Endothelial cell (in vitro differentiated cells): ENCODE data around the gene PDZD8. TPM values are rescaled to one million over a fixed set of nuclear protein-coding genes. Genes with fewer than 3 reads are reported as not detected.

Source experiments
- DNase-seq: peaks from one replicate; pipeline ENCODE4 v3.0.0; 2021; ENCODE audit warnings: low spot score
- H3K27ac Mint-ChIP-seq: one replicate; pipeline ENCODE4 v1.8.0; 2021; ENCODE audit warnings: mixed read lengths, inconsistent platforms; ENCODE audit not compliant: unreplicated experiment
- H3K27me3 Mint-ChIP-seq: one replicate; pipeline ENCODE4 v1.8.0; 2021; ENCODE audit warnings: mild to moderate bottlenecking, moderate library complexity, mixed read lengths, inconsistent platforms; ENCODE audit not compliant: unreplicated experiment
- H3K36me3 Mint-ChIP-seq: one replicate; pipeline ENCODE4 v1.8.0; 2021; ENCODE audit warnings: mild to moderate bottlenecking, low read depth, mixed read lengths, inconsistent platforms; ENCODE audit not compliant: unreplicated experiment
- H3K4me1 Mint-ChIP-seq: one replicate; pipeline ENCODE4 v1.8.0; 2021; ENCODE audit warnings: mild to moderate bottlenecking, mixed read lengths, inconsistent platforms; ENCODE audit not compliant: unreplicated experiment
- H3K4me3 Mint-ChIP-seq: one replicate; pipeline ENCODE4 v1.8.0; 2021; ENCODE audit warnings: mild to moderate bottlenecking, mixed read lengths, inconsistent platforms; ENCODE audit not compliant: unreplicated experiment
- H3K9me3 Mint-ChIP-seq: one replicate; pipeline ENCODE4 v1.8.0; 2021; ENCODE audit warnings: mixed read lengths, inconsistent platforms; ENCODE audit not compliant: unreplicated experiment
- total RNA-seq: library from RNA; stranded (reverse); fragmentation: NEBNext Ultra II Directional; extraction: Animal tissue kit (Norgen Biotek cat#: 25700); gene quantifications from one replicate; pipeline ENCODE4 v1.2.1, GENCODE V29; 2021; ENCODE audit not compliant: unreplicated experiment
- TF ChIP-seq, protein P1 (sequence below): fragments of 200-600 bp; sonication (generic); IDR thresholded peaks from one replicate; pipeline ENCODE4 v1.5.0; 2021; ENCODE audit warnings: antibody characterized with exemption; ENCODE audit not compliant: unreplicated experiment

Gene PDZD8
- total RNA-seq, 1 donor from 2014 or later = 25.6 TPM

DNA sequence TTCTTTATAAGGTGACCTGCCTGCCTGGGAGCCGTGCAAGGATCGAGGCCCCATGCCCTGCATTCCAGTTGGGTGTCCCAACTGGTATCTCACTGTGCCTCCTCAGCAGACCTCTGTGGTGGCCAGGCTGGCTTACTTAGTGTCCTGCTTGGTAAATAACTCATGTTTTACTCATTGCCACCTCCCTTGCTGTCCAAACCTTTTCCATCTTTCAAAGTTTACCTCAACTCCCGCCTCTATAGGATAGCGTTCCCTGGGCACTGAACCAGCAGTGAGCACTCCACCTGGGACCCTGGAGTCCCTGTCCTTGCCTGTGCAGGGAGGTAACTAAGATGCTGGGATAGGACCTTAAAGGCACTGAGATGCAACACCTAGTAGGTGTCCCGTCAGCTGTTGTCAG is 100.7 kb downstream of the PDZD8 start:
- Mint-ChIP-seq H3K27ac (no peak overlapping the region), H3K4me1 (peaks cover 3% of the 10 kb centered on the region), H3K36me3 (no peaks in the 10 kb centered on the region), H3K27me3 (no peaks in the 10 kb centered on the region), H3K4me3 (no peak overlapping the region), H3K9me3 (no peaks in the 10 kb centered on the region)
- TF ChIP-seq, protein P1, sequence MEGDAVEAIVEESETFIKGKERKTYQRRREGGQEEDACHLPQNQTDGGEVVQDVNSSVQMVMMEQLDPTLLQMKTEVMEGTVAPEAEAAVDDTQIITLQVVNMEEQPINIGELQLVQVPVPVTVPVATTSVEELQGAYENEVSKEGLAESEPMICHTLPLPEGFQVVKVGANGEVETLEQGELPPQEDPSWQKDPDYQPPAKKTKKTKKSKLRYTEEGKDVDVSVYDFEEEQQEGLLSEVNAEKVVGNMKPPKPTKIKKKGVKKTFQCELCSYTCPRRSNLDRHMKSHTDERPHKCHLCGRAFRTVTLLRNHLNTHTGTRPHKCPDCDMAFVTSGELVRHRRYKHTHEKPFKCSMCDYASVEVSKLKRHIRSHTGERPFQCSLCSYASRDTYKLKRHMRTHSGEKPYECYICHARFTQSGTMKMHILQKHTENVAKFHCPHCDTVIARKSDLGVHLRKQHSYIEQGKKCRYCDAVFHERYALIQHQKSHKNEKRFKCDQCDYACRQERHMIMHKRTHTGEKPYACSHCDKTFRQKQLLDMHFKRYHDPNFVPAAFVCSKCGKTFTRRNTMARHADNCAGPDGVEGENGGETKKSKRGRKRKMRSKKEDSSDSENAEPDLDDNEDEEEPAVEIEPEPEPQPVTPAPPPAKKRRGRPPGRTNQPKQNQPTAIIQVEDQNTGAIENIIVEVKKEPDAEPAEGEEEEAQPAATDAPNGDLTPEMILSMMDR = no peak
- DNase-seq = no peak

DNA sequence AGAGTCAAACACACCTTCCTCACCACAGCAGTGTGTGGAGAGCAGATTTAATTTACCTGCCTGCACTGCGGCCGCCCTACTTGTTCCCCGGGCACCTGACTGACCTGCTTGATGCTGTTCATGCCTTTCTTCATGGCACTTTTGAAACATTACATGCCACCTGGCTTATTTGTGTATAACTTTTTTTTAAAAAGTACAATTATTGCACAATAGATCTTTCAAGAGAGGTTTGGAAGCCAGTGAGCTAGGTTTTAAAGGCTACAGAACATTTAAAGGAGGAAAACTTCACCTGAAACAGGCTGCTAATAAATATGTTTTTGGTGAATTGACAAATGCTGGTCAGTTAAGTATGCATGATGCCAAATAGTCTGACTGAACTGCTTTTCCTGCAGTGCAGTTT is 101.3 kb downstream of the PDZD8 start:
- Mint-ChIP-seq H3K9me3 (no peaks in the 10 kb centered on the region), H3K36me3 (no peaks in the 10 kb centered on the region), H3K27ac (no peak overlapping the region), H3K4me1 (peaks cover 3% of the 10 kb centered on the region), H3K4me3 (no peak overlapping the region), H3K27me3 (peaks cover 1% of the 10 kb centered on the region)
- no peak for DNase-seq
- TF ChIP-seq, protein P1 = no peak

DNA sequence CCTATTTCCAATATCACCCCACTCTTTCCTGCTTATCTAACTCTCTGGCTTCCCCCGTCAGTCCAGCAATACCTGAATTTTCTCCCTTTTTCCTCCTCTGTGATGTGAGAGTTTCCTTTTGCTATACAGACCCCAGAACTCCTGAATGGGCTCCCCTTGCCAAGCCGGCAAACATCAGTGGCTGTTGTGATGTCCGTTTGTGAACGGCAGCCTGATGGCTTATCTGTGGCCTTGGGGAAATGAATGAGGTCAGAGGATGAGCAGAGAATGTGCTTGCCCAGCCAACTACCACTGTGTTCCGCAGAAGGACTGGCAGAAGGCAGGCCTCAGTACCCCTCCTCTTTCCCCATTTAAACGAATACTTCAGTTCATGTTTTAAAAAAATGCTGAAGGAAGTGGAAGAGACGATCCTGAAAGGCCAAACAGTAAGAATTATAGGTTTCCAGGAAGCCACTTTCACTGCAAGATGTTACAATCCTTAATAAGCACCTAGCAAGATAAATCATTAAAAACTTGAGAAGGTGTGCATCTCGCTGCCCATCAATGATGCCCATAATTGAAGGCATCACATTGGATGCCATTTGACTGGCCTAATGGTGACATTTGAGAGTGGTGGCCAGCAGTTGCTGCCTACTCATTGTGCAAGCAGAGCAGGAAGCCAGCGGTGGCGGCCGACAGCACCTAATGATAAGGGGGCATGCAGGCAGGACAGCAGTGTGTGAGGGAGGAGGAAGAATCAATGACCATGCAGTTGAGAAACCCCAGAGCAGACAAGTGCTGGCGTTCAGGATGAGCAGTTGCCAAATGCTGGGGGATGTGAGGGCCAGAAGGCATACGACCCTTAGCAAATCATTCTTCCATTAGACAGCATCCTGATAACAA is 102.8 kb downstream of the PDZD8 start:
- Mint-ChIP-seq H3K9me3 (no peaks in the 10 kb centered on the region), H3K4me1 (peaks cover 3% of the 10 kb centered on the region), H3K27ac (no peak overlapping the region), H3K36me3 (no peaks in the 10 kb centered on the region), H3K27me3 (peaks cover 1% of the 10 kb centered on the region), H3K4me3 (no peak overlapping the region)
- TF ChIP-seq, protein P1 = no peak
- DNase-seq = no peak

DNA sequence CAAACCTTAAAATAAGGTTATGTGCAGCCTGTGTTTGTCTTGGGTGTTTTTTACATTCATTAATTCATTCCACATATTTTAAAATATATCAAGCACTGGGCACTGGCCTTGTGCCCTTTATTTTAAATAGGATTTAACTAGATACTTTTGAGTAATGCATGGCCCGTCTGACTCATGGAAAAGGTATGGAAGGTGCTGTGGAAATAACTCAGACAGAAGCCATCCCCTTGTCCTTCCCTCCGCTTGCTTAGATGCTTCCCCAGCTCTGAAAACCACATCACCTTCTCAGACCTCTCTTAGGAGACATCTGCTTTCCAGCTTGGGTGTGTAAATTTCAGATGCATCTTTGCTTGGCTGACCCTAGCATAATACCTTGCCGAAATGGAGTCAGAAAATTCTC is 103.8 kb downstream of the PDZD8 start:
- no peak overlapping the region for H3K4me3 Mint-ChIP-seq
- DNase-seq = no peak
- H3K36me3 Mint-ChIP-seq = no peaks in the 10 kb centered on the region
- TF ChIP-seq, protein P1 = no peak
- no peaks in the 10 kb centered on the region for H3K9me3 Mint-ChIP-seq
- no peak overlapping the region for H3K27ac Mint-ChIP-seq
- peaks cover 3% of the 10 kb centered on the region for H3K4me1 Mint-ChIP-seq
- peaks cover 1% of the 10 kb centered on the region for H3K27me3 Mint-ChIP-seq

DNA sequence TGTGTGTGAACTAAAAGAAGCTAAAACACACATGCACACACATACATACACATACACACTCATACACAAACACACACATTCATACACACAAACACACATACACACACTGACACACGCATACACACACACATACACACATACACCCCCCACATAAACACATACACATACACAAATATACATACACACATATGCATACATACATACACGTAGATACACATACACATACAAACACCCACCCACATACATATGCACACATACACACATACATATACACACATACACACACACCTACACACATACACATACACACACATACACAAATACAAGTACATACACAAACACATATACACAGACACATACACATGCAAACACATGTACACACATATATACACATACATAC is 106.3 kb downstream of the PDZD8 start:
- H3K36me3 Mint-ChIP-seq = no peaks in the 10 kb centered on the region
- no peak for DNase-seq
- TF ChIP-seq, protein P1 = no peak
- H3K27ac Mint-ChIP-seq = no peak overlapping the region
- peaks cover 3% of the 10 kb centered on the region for H3K4me1 Mint-ChIP-seq
- H3K4me3 Mint-ChIP-seq = no peak overlapping the region
- peaks cover 4% of the 10 kb centered on the region for H3K27me3 Mint-ChIP-seq
- H3K9me3 Mint-ChIP-seq = no peaks in the 10 kb centered on the region
